Adrenal gland (tissue), 12 donors: ENCODE measurements around the gene REEP2. TPM values are rescaled to one million over a fixed set of nuclear protein-coding genes. Genes with fewer than 3 reads are reported as not detected.

ENCODE experiments used
- DNase-seq, 7 donors: peaks; one replicate each; pipeline ENCODE4 v3.0.0-alpha.2; 2019 to 2020
- H3K27ac ChIP-seq, 5 donors: fragments of 200-600 bp; sonication (generic) in 4 of 5; 1 replicate in 3 of 5; 2 replicates in 2 of 5; pipeline versions ENCODE4 v1.5.1 to v1.8.0; 2016 to 2020; ENCODE audit warnings: mild to moderate bottlenecking in 1 of 5
- H3K27me3 ChIP-seq: fragments of 200-600 bp; 2 replicates; pipeline ENCODE4 v1.8.0; 2021
- H3K36me3 ChIP-seq, 2 donors: fragments of 200-600 bp; replicated peaks in 1 of 2; 1 replicate in 1 of 2; 2 replicates in 1 of 2; pipeline versions ENCODE4 v1.5.1 to v1.8.0; 2018 to 2022
- H3K4me1 ChIP-seq, 2 donors: fragments of 200-600 bp; replicated peaks in 1 of 2; 1 replicate in 1 of 2; 2 replicates in 1 of 2; pipeline versions ENCODE4 v1.5.1 to v1.8.0; 2018 to 2021
- H3K4me3 ChIP-seq, 4 donors: fragments of 200-600 bp; sonication (generic) in 3 of 4; one replicate each; pipeline ENCODE4 v1.5.1; 2016 to 2018
- H3K9me3 ChIP-seq, 3 donors: fragments of 200-600 bp; sonication (generic) in 1 of 3; replicated peaks in 1 of 3; 1 replicate in 2 of 3; 2 replicates in 1 of 3; pipeline versions ENCODE4 v1.5.1 to v1.8.0; 2016 to 2021
- CTCF ChIP-seq, 6 experiments: fragments of 450-650 bp in 4 of 6; fragments of 200-600 bp in 2 of 6; sonication (generic) in 1 of 6; IDR thresholded peaks; 1 replicate in 5 of 6; 2 replicates in 1 of 6; pipeline versions ENCODE4 v1.5.1 to v1.8.0; 2016 to 2021; ENCODE audit warnings: antibody characterized with exemption in 6 of 6, mild to moderate bottlenecking in 2 of 6, moderate library complexity in 1 of 6
- POLR2A ChIP-seq, 2 donors: fragments of 450-650 bp; IDR thresholded peaks; one replicate each; pipeline ENCODE4 v1.6.1; 2017; ENCODE audit warnings: antibody characterized with exemption in 2 of 2, mild to moderate bottlenecking in 2 of 2, moderate library complexity in 1 of 2
- WGBS, 4 donors: extraction: QIAGEN DNeasy Blood & Tissue Kit in 2 of 4; methylation state at CpG; one replicate each; pipeline versions ENCODE4 v1.1.5 to v1.1.7; 2013 to 2017; 5-methylcytosine and 5-hydroxymethylcytosine counted together
- intact Hi-C, 2 donors: fragments of 100-400 bp; cut with DNase I; formaldehyde crosslinking; loops; one replicate each; pipeline versions ENCODE4 v1.14.1 to v1.15.0; 2022 to 2023
- polyA plus RNA-seq, 3 donors: library from polyadenylated mRNA; stranded (reverse); fragments of 200-250 nt in 2 of 3; fragments of 350-450 nt in 1 of 3; fragmentation: Illumina TruSeq in 1 of 3; extraction: RNeasy Lipid Tissue Mini Kit (QIAGEN cat#74804) in 1 of 3; gene quantifications; one replicate each; pipeline ENCODE4 v1.2.3, GENCODE V29; 2013 to 2014
- total RNA-seq, 9 donors: library from RNA; depleted of rRNA in 4 of 9; stranded (reverse); fragments of >200 nt in 4 of 9; fragments of 120-200 nt in 1 of 9; fragmentation: NEBNext Ultra II Directional in 1 of 9; extraction: Animal tissue kit (Norgen Biotek cat#: 25700) in 1 of 9; gene quantifications; one replicate each; pipeline versions ENCODE4 v1.1.0 to v1.2.4, GENCODE V29; 2013 to 2023
- donor health status: healthy with polysubstance abuse.
- donor health status: Bipolar disorder and iron deficiency.
- donor health status: DM: yes; HTN: yes; CAD: no.
- donor health status: DM: no; HTN: no; CAD: no.
- donor health status: DM: no; HTN: no; CAD: no.
- donor health status: DM: yes; HTN: yes; CAD: no.

The REEP2 gene
- total and polyA plus RNA-seq, 12 donors: 2.4 to 39.7 (median 5.9) TPM

GRCh38 chr5:138460032-138460693 is 21.3 kb downstream of the REEP2 start:
- Histone ChIP-seq H3K4me3 (no peak overlapping the region), H3K36me3 (no peaks in the 10 kb centered on the region), H3K27me3 (no peaks in the 10 kb centered on the region), H3K9me3 (no peaks in the 10 kb centered on the region), H3K27ac (no peak overlapping the region), H3K4me1 (peaks cover 0 to 17% of the 10 kb centered on the region in 2 donors)
- TF ChIP-seq CTCF (IDR thresholded peaks at IDR 0.05): no peak
- no peak for TF ChIP-seq POLR2A (IDR thresholded peaks at IDR 0.05)
- DNase-seq: no peak
- intact Hi-C loops: no loop called here
- WGBS, 4 donors: 84 to 94% (median 91%) methylated on average over 4 of the region's 4 CpGs

GRCh38 chr5:138461343-138462125 is 22.7 kb downstream of the REEP2 start:
- no peak overlapping the region for H3K4me3 ChIP-seq
- peak in 5 of 7 donors; percentile 30 to 61 (median 59) for DNase-seq
- H3K36me3 ChIP-seq: no peaks in the 10 kb centered on the region
- WGBS, 4 donors: 71 to 80% (median 78%) methylated on average over 10 to 11 of the region's 11 CpGs
- H3K9me3 ChIP-seq: no peaks in the 10 kb centered on the region
- peaks cover 4 to 17% of the 10 kb centered on the region in 2 donors for H3K4me1 ChIP-seq
- no peaks in the 10 kb centered on the region for H3K27me3 ChIP-seq
- TF ChIP-seq POLR2A (IDR thresholded peaks at IDR 0.05) (no peak), CTCF (IDR thresholded peaks at IDR 0.05) (no peak)
- intact Hi-C loops: no loop called here
- peak overlapping the region in 1 of 5 donors; percentile 25 for H3K27ac ChIP-seq

GRCh38 chr5:138463419-138464007 is 24.7 kb downstream of the REEP2 start:
- no peak for TF ChIP-seq POLR2A (IDR thresholded peaks at IDR 0.05)
- peak in 5 of 6 experiments; percentile 15 to 41 (median 17) for TF ChIP-seq CTCF (IDR thresholded peaks at IDR 0.05)
- 6 to 10% (median 9%) methylated on average over 19 to 21 of the region's 21 CpGs for WGBS, 4 donors
- Histone ChIP-seq H3K36me3 (no peaks in the 10 kb centered on the region), H3K27ac (peak overlapping the region; percentile 92 to 98 (median 98)), H3K4me3 (peak overlapping the region in 3 of 4 donors; percentile 26 to 81 (median 64)), H3K9me3 (no peaks in the 10 kb centered on the region), H3K27me3 (no peaks in the 10 kb centered on the region), H3K4me1 (peaks cover 4 to 17% of the 10 kb centered on the region in 2 donors)
- peak; percentile 58 to 83 (median 70) for DNase-seq
- intact Hi-C loops: no loop called here

- 0 to 1% (median 0%) methylated on average over 9 to 34 of the region's 34 CpGs; no CpG with 5 or more reads in 1 of the 4 donors for WGBS, 4 donors
- Histone ChIP-seq H3K36me3 (no peaks in the 10 kb centered on the region), H3K9me3 (no peaks in the 10 kb centered on the region), H3K27ac (peak overlapping the region; percentile 92 to 98 (median 98)), H3K4me1 (peaks cover 4 to 14% of the 10 kb centered on the region in 2 donors), H3K27me3 (no peaks in the 10 kb centered on the region), H3K4me3 (peak overlapping the region; percentile 26 to 81 (median 46))
- peak; percentile 84 to 98 (median 93) for TF ChIP-seq CTCF (IDR thresholded peaks at IDR 0.05)
- peak; percentile 77 to 94 for TF ChIP-seq POLR2A (IDR thresholded peaks at IDR 0.05)
- DNase-seq: peak; percentile 95 to 97 (median 96)
- intact Hi-C loops: no loop called here
Observed at GRCh38 chr5:138464008-138464387, 25.1 kb downstream of the REEP2 start.
